K562 (cell line): ENCODE data around the gene TNNT1. TPM values are rescaled to one million over a fixed set of nuclear protein-coding genes. Genes with fewer than 3 reads are reported as not detected.

Experiments used
- ELF4 ChIP-seq: fragments of 450-650 bp; formaldehyde crosslinking; IDR thresholded peaks from 2 replicates; pipeline ENCODE4 v1.4.0; 2022; ENCODE audit warnings: missing genetic modification characterization
- ERF ChIP-seq: fragments of 450-650 bp; formaldehyde crosslinking; IDR thresholded peaks from 2 replicates; pipeline ENCODE4 v1.4.0; 2020; ENCODE audit warnings: mild to moderate bottlenecking, mixed read lengths
- FOXP1 ChIP-seq: sonication (generic); formaldehyde crosslinking; IDR thresholded peaks from 2 replicates; pipeline ENCODE4 v1.8.0; 2022; ENCODE audit warnings: mild to moderate bottlenecking, missing genetic modification reagents
- NONO ChIP-seq, 2 experiments: fragments of 200-400 bp in 1 of 2; fragments of 450-650 bp in 1 of 2; formaldehyde crosslinking in 1 of 2; IDR thresholded peaks; 2 replicates each; pipeline ENCODE4 v1.6.1; 2017; ENCODE audit warnings: low read depth in 2 of 2, mild to moderate bottlenecking in 2 of 2, moderate library complexity in 2 of 2, low read length in 1 of 2
- PHF8 ChIP-seq: fragments of 200-600 bp; sonication (generic); IDR thresholded peaks from 2 replicates; pipeline ENCODE4 v1.6.1; 2012; ENCODE audit warnings: mixed run types, mild to moderate bottlenecking, inconsistent platforms, low read length, moderate library complexity, borderline replicate concordance
- PRDM10 ChIP-seq: fragments of 450-650 bp; IDR thresholded peaks from 2 replicates; pipeline ENCODE4 v1.6.1; 2018; ENCODE audit not compliant: partially characterized antibody
- RB1 ChIP-seq: fragments of 450-650 bp; IDR thresholded peaks from 2 replicates; pipeline ENCODE4 v1.6.1; 2017; ENCODE audit warnings: low read depth, mild to moderate bottlenecking
- SAP30 ChIP-seq: fragments of 200-600 bp; sonication (generic); IDR thresholded peaks from 2 replicates; pipeline ENCODE4 v1.6.1; 2012; ENCODE audit warnings: borderline replicate concordance, low read depth, mild to moderate bottlenecking, moderate library complexity, low read length, control low read depth, inconsistent platforms; ENCODE audit not compliant: insufficient read depth, poor library complexity, severe bottlenecking
- TFAP4 ChIP-seq: sonication (generic); formaldehyde crosslinking; IDR thresholded peaks from 2 replicates; pipeline ENCODE4 v1.8.0; 2022; ENCODE audit warnings: missing genetic modification reagents, mild to moderate bottlenecking, moderate library complexity, borderline replicate concordance
- polyA plus RNA-seq, 8 experiments: library from polyadenylated mRNA; depleted of rRNA in 4 of 8; stranded (reverse) in 5 of 8; unstranded in 3 of 8; fragments of >200 nt; fragmentation: Nextera tagmentation in 2 of 8; fragmentation: Illumina TruSeq in 1 of 8; extraction: Ambion mirVana in 2 of 8; extraction: Trizol in 1 of 8; gene quantifications; 2 replicates each; pipeline versions ENCODE4 v1.2.1 to v1.2.3, GENCODE V29; 2011 to 2014; ENCODE audit warnings: inconsistent platforms in 1 of 8, missing spikeins in 1 of 8
- total RNA-seq, 7 experiments: library from RNA; depleted of rRNA in 6 of 7; stranded (reverse); fragments of >200 nt in 6 of 7; fragmentation: Illumina TruSeq in 2 of 7; extraction: Trizol in 2 of 7; gene quantifications; 2 replicates each; pipeline versions ENCODE4 v1.2.1 to v1.2.3, GENCODE V29; 2011 to 2021; ENCODE audit warnings: low replicate concordance in 1 of 7
- TF ChIP-seq, protein P1 (sequence below), 3 experiments: fragments of 200-800 bp in 1 of 3; sonication (Bioruptor generic) in 1 of 3; sonication (generic) in 1 of 3; formaldehyde crosslinking in 1 of 3; IDR thresholded peaks; 2 replicates each; pipeline versions ENCODE4 v1.6.1 to v1.8.0; 2016 to 2022; ENCODE audit warnings: mild to moderate bottlenecking in 2 of 3, missing compliant biosample characterization in 2 of 3, missing genetic modification characterization in 2 of 3, missing genetic modification reagents in 1 of 3
- TF ChIP-seq, protein P2 (sequence below), 2 experiments: IDR thresholded peaks; 2 replicates each; pipeline ENCODE4 v1.6.1; 2011; ENCODE audit warnings: borderline replicate concordance in 1 of 2, control low read depth in 1 of 2, low read depth in 1 of 2, low read length in 1 of 2, mild to moderate bottlenecking in 1 of 2, mixed read lengths in 1 of 2, moderate library complexity in 1 of 2; ENCODE audit not compliant: insufficient read depth in 1 of 2, insufficient read length in 1 of 2, poor library complexity in 1 of 2, severe bottlenecking in 1 of 2; ENCODE audit errors: extremely low read depth in 1 of 2
- TF ChIP-seq, protein P3 (sequence below): fragments of 450-650 bp; formaldehyde crosslinking; conservative IDR thresholded peaks from 2 replicates; pipeline ENCODE4 v1.4.0; 2022; ENCODE audit warnings: mild to moderate bottlenecking, missing genetic modification characterization
- TF ChIP-seq, protein P4 (sequence below): IDR thresholded peaks from 2 replicates; pipeline ENCODE4 v1.6.1; 2016; ENCODE audit warnings: missing genetic modification characterization, missing compliant biosample characterization

TNNT1 gene
- total and polyA plus RNA-seq, 9 of the 15 experiments (the other 6 are each of a cell fraction or from before 2014, with no cell fraction given): 31.8 to 390 (median 227) TPM

DNA sequence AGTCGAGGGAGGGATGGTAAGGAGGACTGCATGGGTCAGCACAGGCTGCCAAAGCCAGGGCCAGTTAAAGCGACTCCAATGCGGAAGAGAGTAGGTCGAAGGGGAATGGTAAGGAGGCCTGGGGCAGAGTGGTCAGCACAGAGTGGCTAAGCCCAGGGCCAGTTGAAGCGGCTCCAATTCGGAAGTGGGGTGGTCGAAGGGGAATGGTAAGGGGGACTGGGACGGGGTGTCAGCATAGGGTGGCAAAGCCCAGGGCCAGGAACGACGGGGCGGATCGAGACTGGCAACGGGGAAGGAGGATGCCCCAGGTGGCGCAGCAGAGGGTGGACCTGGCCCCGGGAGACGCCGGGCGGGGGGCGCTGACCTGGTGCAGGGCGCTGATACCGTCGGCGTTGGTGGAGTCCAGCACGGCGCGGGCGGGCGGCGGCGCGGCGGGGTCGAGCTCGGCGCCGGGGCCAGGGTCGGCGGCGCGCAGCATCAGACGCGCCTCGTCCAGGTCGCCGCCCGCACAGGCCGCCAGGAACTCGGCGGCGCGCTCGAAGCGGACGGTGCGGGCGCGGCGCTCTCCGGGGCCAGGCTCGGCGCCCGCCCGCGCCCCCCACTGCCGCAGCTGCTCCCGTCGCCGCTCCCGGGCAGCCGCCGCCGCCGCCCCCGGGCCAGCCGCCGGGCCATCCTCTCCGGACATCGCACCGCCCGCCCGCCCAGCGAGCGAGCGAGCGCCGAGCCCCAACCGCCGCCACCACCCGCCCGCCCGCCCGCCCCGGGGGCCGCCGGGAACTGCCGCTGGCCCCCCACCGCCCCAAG is 31.9 kb downstream of the TNNT1 start, which contains the start of gene PPP1R12C (continued):
- TF ChIP-seq, protein P1, sequence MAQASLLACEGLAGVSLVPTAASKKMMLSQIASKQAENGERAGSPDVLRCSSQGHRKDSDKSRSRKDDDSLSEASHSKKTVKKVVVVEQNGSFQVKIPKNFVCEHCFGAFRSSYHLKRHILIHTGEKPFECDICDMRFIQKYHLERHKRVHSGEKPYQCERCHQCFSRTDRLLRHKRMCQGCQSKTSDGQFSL (CRISPR knock-in tag; IDR thresholded peaks at IDR 0.05): 0 out of 2 replicates have a peak, but pooled peaks have one; percentile 11
- TF ChIP-seq, protein P1 (tag; IDR thresholded peaks at IDR 0.05): no peak
- TF ChIP-seq, protein P2, sequence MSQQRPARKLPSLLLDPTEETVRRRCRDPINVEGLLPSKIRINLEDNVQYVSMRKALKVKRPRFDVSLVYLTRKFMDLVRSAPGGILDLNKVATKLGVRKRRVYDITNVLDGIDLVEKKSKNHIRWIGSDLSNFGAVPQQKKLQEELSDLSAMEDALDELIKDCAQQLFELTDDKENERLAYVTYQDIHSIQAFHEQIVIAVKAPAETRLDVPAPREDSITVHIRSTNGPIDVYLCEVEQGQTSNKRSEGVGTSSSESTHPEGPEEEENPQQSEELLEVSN (IDR thresholded peaks at IDR 0.05; ENCODE audit: borderline replicate concordance in 1 of 2, extremely low read depth in 1 of 2, insufficient read depth in 1 of 2, insufficient read length in 1 of 2, low read depth in 1 of 2, low read length in 1 of 2, poor library complexity in 1 of 2, severe bottlenecking in 1 of 2): peak in 1 of 2 experiments; percentile 19
- TF ChIP-seq TFAP4 (CRISPR knock-in tag) (peak; percentile 44; the same call in 1 of the 2 replicates), FOXP1 (CRISPR knock-in tag) (peak; percentile 33; the same call in 1 of the 2 replicates), RB1 (peak; percentile 44; the same call in 1 of the 2 replicates), PRDM10 (peak; percentile 19), NONO (IDR thresholded peaks at IDR 0.05; ENCODE audit: low read depth in 2 of 2, low read length in 1 of 2) (peak in 1 of 2 experiments; percentile 59; a peak in 1 of 4 replicates), SAP30 (peak; percentile 80), ELF4 (no peak), PHF8 (peak; percentile 68; the same call in 1 of the 2 replicates), ERF (0 out of 2 replicates have a peak, but pooled peaks have one; percentile 45)
- TF ChIP-seq, protein P3, sequence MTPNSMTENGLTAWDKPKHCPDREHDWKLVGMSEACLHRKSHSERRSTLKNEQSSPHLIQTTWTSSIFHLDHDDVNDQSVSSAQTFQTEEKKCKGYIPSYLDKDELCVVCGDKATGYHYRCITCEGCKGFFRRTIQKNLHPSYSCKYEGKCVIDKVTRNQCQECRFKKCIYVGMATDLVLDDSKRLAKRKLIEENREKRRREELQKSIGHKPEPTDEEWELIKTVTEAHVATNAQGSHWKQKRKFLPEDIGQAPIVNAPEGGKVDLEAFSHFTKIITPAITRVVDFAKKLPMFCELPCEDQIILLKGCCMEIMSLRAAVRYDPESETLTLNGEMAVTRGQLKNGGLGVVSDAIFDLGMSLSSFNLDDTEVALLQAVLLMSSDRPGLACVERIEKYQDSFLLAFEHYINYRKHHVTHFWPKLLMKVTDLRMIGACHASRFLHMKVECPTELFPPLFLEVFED (CRISPR knock-in tag): peak; percentile 16; the same call in 1 of the 2 replicates
- TF ChIP-seq, protein P4, sequence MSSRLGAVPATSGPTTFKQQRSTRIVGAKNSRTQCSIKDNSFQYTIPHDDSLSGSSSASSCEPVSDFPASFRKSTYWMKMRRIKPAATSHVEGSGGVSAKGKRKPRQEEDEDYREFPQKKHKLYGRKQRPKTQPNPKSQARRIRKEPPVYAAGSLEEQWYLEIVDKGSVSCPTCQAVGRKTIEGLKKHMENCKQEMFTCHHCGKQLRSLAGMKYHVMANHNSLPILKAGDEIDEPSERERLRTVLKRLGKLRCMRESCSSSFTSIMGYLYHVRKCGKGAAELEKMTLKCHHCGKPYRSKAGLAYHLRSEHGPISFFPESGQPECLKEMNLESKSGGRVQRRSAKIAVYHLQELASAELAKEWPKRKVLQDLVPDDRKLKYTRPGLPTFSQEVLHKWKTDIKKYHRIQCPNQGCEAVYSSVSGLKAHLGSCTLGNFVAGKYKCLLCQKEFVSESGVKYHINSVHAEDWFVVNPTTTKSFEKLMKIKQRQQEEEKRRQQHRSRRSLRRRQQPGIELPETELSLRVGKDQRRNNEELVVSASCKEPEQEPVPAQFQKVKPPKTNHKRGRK (tag): 0 out of 2 replicates have a peak, but pooled peaks have one; percentile 8
